MCF 10A (cell line): ENCODE results near the gene UNC79. TPM values are rescaled to one million over a fixed set of nuclear protein-coding genes. Genes with fewer than 3 reads are reported as not detected.
"Not testable (repeated sequence)": the region's sequence is repeated elsewhere in the genome, so short reads cannot be mapped to it uniquely, and the experiment has no call there.

ENCODE experiments used
- BruUV-seq: library from RNA; stranded (reverse); fragments of 400-500 nt; replicated peaks from 2 replicates; lab custom pipeline; 2021; lab: Mats Ljungman, UMichigan
- CTCF ChIA-PET: fragments of 300-600 bp; sonication (Branson Sonifier 250); formaldehyde crosslinking; extraction: SDS; loops from one replicate; lab custom pipeline; 2021; ENCODE audit warnings: antibody characterized with exemption, inconsistent platforms; lab: Yijun Ruan, JAX
- POLR2A ChIA-PET: fragments of 300-600, 350-650 bp; sonication (Branson Sonifier 250); formaldehyde crosslinking; extraction: SDS; loops from one replicate; lab custom pipeline; 2020; ENCODE audit warnings: antibody characterized with exemption, inconsistent platforms; lab: Yijun Ruan, JAX
- DNase-seq: peaks from one replicate; pipeline ENCODE4 v3.0.0-alpha.2; 2018; ENCODE audit not compliant: unreplicated experiment
- H3K27ac Mint-ChIP-seq: one replicate; pipeline ENCODE4 v1.8.0; 2022; ENCODE audit warnings: mild to moderate bottlenecking, low read depth, mixed read lengths; ENCODE audit not compliant: unreplicated experiment
- H3K27me3 Mint-ChIP-seq: one replicate; pipeline ENCODE4 v1.8.0; 2022; ENCODE audit warnings: mixed read lengths; ENCODE audit not compliant: insufficient read depth, unreplicated experiment
- H3K36me3 Mint-ChIP-seq: one replicate; pipeline ENCODE4 v1.8.0; 2022; ENCODE audit warnings: mild to moderate bottlenecking, moderate library complexity, mixed read lengths; ENCODE audit not compliant: insufficient read depth, unreplicated experiment
- H3K4me1 Mint-ChIP-seq: one replicate; pipeline ENCODE4 v1.8.0; 2022; ENCODE audit warnings: mixed read lengths; ENCODE audit not compliant: insufficient read depth, unreplicated experiment
- H3K4me3 Mint-ChIP-seq: one replicate; pipeline ENCODE4 v1.8.0; 2022; ENCODE audit warnings: mild to moderate bottlenecking, moderate library complexity, mixed read lengths; ENCODE audit not compliant: unreplicated experiment
- H3K9me3 Mint-ChIP-seq: one replicate; pipeline ENCODE4 v1.8.0; 2022; ENCODE audit warnings: mixed read lengths; ENCODE audit not compliant: unreplicated experiment
- intact Hi-C: fragments of 100-400 bp; cut with micrococcal nuclease; formaldehyde crosslinking; loops from 2 replicates; pipeline ENCODE4 v1.14.1; 2022
- total RNA-seq: library from RNA; stranded (reverse); gene quantifications from 2 replicates; pipeline ENCODE4 v1.2.3, GENCODE V29; 2022
- TF ChIP-seq, protein P1 (sequence below): fragments of 200-600 bp; IDR thresholded peaks from one replicate; pipeline ENCODE4 v1.8.0; 2022; ENCODE audit warnings: antibody characterized with exemption, mild to moderate bottlenecking; ENCODE audit not compliant: unreplicated experiment

UNC79 gene
- total RNA-seq, 1 experiment from 2014 or later = 0.05 TPM

DNA sequence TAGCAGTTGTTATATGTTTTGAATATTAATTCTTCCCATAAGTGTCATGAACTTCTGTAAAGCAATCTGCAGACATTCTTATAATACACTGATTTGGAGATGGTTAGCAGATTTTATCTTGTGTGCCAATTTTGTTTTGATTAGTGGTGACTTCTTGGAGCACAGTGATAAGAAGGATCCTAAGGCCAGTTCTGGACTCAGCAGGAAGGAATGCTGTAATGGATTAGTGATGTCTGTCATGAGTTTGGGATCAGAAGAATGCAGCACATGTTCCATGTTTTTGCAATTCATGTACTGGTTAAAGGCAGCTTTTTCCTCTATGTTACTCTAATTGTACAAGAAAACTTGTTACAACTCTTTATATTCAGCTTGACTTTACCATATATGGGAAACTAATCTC, 91.5 kb downstream of the UNC79 start:
- TF ChIP-seq, protein P1, sequence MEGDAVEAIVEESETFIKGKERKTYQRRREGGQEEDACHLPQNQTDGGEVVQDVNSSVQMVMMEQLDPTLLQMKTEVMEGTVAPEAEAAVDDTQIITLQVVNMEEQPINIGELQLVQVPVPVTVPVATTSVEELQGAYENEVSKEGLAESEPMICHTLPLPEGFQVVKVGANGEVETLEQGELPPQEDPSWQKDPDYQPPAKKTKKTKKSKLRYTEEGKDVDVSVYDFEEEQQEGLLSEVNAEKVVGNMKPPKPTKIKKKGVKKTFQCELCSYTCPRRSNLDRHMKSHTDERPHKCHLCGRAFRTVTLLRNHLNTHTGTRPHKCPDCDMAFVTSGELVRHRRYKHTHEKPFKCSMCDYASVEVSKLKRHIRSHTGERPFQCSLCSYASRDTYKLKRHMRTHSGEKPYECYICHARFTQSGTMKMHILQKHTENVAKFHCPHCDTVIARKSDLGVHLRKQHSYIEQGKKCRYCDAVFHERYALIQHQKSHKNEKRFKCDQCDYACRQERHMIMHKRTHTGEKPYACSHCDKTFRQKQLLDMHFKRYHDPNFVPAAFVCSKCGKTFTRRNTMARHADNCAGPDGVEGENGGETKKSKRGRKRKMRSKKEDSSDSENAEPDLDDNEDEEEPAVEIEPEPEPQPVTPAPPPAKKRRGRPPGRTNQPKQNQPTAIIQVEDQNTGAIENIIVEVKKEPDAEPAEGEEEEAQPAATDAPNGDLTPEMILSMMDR = no peak
- no peak overlapping the region for H3K27ac Mint-ChIP-seq
- no peaks in the 10 kb centered on the region for H3K36me3 Mint-ChIP-seq
- intact Hi-C loops = loop anchor here (10.0 kb wide), 1 partner anchor 167 kb away; no protein-coding TSS in a partner anchor
- DNase-seq = no peak
- peaks cover 21% of the 10 kb centered on the region for H3K27me3 Mint-ChIP-seq
- POLR2A ChIA-PET = no interaction called here
- CTCF ChIA-PET = interaction anchor here (1.0 kb wide), 1 partner anchor 11 kb away, joined by 4 read pairs; no protein-coding TSS in a partner anchor
- no peak overlapping the region for H3K4me3 Mint-ChIP-seq
- BruUV-seq = no TSS peak
- peaks cover 16% of the 10 kb centered on the region for H3K9me3 Mint-ChIP-seq
- H3K4me1 Mint-ChIP-seq = no peaks in the 10 kb centered on the region

DNA sequence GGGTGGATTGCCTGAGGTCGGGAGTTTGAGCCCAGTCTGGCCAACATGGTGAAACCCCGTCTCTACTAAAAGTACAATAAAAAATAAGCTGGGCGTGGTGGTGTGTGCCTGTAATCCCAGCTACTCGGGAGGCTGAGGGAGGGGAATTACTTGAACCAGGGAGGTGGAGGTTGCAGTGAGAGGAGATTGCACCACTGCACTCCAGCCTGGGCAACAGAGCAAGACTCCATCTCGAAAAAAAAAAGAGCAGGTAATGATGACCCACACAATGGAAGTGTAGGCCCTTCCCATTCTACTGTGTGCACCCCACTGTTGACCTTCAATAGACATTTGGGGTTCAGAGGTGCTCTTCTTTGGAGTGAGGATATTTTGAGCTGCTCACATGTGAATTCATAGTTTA, 94.5 kb downstream of the UNC79 start:
- POLR2A ChIA-PET, H3K36me3 Mint-ChIP-seq, H3K27ac Mint-ChIP-seq, DNase-seq, H3K4me3 Mint-ChIP-seq, BruUV-seq, H3K4me1 Mint-ChIP-seq: not testable (repeated sequence)
- intact Hi-C loops = loop anchor here (10.0 kb wide), 1 partner anchor 170 kb away; no protein-coding TSS in a partner anchor
- CTCF ChIA-PET = interaction anchor here (0.5 kb wide), 1 partner anchor 32 kb away, joined by 4 read pairs; no protein-coding TSS in a partner anchor
- H3K9me3 Mint-ChIP-seq = peaks cover 15% of the 10 kb centered on the region
- peaks cover 23% of the 10 kb centered on the region for H3K27me3 Mint-ChIP-seq

DNA sequence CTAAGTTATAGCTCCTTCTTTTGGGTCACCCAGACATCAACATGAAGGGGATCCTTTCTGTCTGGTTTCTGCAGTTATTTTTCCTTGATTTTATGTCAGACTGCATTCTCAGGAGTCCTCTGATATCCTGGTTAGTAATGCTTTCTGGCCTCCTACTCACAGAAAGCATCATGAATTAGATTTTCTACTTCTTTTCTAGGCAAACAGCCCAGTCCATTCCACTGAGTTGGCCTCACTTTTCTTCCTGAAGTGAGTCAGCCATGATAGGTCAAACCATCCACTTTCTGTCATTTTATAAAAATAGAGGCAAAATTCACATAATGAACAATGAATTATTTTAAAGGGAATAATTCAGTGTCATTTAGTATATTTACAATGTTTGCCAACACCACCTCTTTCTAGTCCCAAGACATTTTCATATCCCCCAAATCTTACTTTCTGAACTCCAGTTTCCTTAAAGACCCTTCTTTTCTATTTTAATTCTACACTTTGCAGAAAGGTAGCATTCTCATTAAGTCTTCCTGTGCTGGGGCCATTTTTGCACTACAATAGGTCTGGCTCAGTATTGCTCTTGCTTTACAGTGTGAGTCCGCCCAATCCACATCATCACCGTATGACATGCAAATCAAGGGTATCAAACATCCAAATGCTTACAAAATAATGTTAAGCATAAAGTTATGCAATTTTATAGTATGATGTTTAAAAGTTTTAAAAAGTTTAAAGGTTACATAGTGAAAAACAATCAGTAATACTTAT, 95.1 kb downstream of the UNC79 start:
- H3K27ac Mint-ChIP-seq = no peak overlapping the region
- DNase-seq = no peak
- no peak overlapping the region for H3K4me3 Mint-ChIP-seq
- no TSS peak for BruUV-seq
- H3K36me3 Mint-ChIP-seq = no peaks in the 10 kb centered on the region
- no peaks in the 10 kb centered on the region for H3K4me1 Mint-ChIP-seq
- TF ChIP-seq, protein P1 = no peak
- ChIA-PET CTCF (interaction anchor here (0.5 to 1.5 kb wide), 2 partner anchors 20 to 31 kb away, joined by 4 read pairs; no protein-coding TSS in a partner anchor), POLR2A (no interaction called here)
- H3K27me3 Mint-ChIP-seq = peaks cover 28% of the 10 kb centered on the region
- intact Hi-C loops = loop anchor here (10.0 kb wide), 1 partner anchor 171 kb away; no protein-coding TSS in a partner anchor
- peaks cover 8% of the 10 kb centered on the region for H3K9me3 Mint-ChIP-seq

GRCh38 chr14:93527203-93527607, 96.5 kb downstream of the UNC79 start:
- no peaks in the 10 kb centered on the region for H3K9me3 Mint-ChIP-seq
- H3K4me3 Mint-ChIP-seq = no peak overlapping the region
- ChIA-PET CTCF (interaction anchor here (0.6 to 1.5 kb wide), 2 partner anchors 19 to 260 kb away, joined by 3 to 4 read pairs; no protein-coding TSS in a partner anchor), POLR2A (no interaction called here)
- no peaks in the 10 kb centered on the region for H3K36me3 Mint-ChIP-seq
- no TSS peak for BruUV-seq
- no peak overlapping the region for H3K27ac Mint-ChIP-seq
- DNase-seq = no peak
- intact Hi-C loops = loop anchor here (10.0 kb wide), 1 partner anchor 172 kb away; no protein-coding TSS in a partner anchor
- no peaks in the 10 kb centered on the region for H3K4me1 Mint-ChIP-seq
- peaks cover 28% of the 10 kb centered on the region for H3K27me3 Mint-ChIP-seq
- TF ChIP-seq, protein P1 = no peak
